C4-2B (cell line): ENCODE measurements around the gene LIN28A.

Experiments used
- CTCF ChIP-seq: fragments of 450-650 bp; conservative IDR thresholded peaks from 2 replicates; pipeline ENCODE4 v1.5.1; 2017; ENCODE audit warnings: mild to moderate bottlenecking
- ZFX ChIP-seq: fragments of 450-650 bp; IDR thresholded peaks from 2 replicates; pipeline ENCODE4 v1.6.1; 2017

GRCh38 chr1:26477446-26478152 is 67.0 kb downstream of the LIN28A start:
- TF ChIP-seq CTCF (no peak), ZFX (no peak)
